GM18867 (cell line): ENCODE measurements around the gene IGF1R.

Experiments
- ATAC-seq: cut with Tn5 transposase; IDR thresholded peaks from one replicate; pipeline ENCODE4 v1.9.1; 2021; ENCODE audit warnings: mild to moderate bottlenecking, moderate library complexity; ENCODE audit not compliant: unreplicated experiment

The IGF1R gene

GRCh38 chr15:98703126-98703685 lies 54.9 kb downstream of the IGF1R start:
- no peak for ATAC-seq

- no peak for ATAC-seq
Measured at GRCh38 chr15:98705070-98705469, 56.7 kb downstream of the IGF1R start.

GRCh38 chr15:98706387-98706786 lies 58.0 kb downstream of the IGF1R start:
- ATAC-seq, result no peak

GRCh38 chr15:98706986-98707385 lies 58.6 kb downstream of the IGF1R start:
- no peak for ATAC-seq

- no peak for ATAC-seq
Measured at GRCh38 chr15:98708037-98708590, 59.8 kb downstream of the IGF1R start.

GRCh38 chr15:98711810-98712209 lies 63.5 kb downstream of the IGF1R start:
- no peak for ATAC-seq

GRCh38 chr15:98712845-98713584 lies 64.7 kb downstream of the IGF1R start:
- no peak for ATAC-seq

- ATAC-seq, result no peak
Measured at GRCh38 chr15:98713585-98714001, 65.3 kb downstream of the IGF1R start.

- no peak for ATAC-seq
Measured at GRCh38 chr15:98714922-98715321, 66.6 kb downstream of the IGF1R start.

GRCh38 chr15:98715401-98715800 lies 67.1 kb downstream of the IGF1R start:
- no peak for ATAC-seq

GRCh38 chr15:98715890-98716443 lies 67.6 kb downstream of the IGF1R start:
- no peak for ATAC-seq

- ATAC-seq, result no peak
Measured at GRCh38 chr15:98717371-98717770, 69.0 kb downstream of the IGF1R start.

- ATAC-seq, result no peak
Measured at GRCh38 chr15:98717942-98718341, 69.6 kb downstream of the IGF1R start.

GRCh38 chr15:98718426-98719136 lies 70.2 kb downstream of the IGF1R start:
- no peak for ATAC-seq

- ATAC-seq, result no peak
Measured at GRCh38 chr15:98719137-98719740, 70.9 kb downstream of the IGF1R start.

GRCh38 chr15:98720031-98720430 lies 71.7 kb downstream of the IGF1R start:
- no peak for ATAC-seq

GRCh38 chr15:98720577-98721565 lies 72.5 kb downstream of the IGF1R start:
- ATAC-seq, result no peak

GRCh38 chr15:98722209-98722608 lies 73.9 kb downstream of the IGF1R start:
- ATAC-seq, result no peak

GRCh38 chr15:98722645-98723044 lies 74.3 kb downstream of the IGF1R start:
- ATAC-seq, result no peak

GRCh38 chr15:98723195-98723594 lies 74.9 kb downstream of the IGF1R start:
- no peak for ATAC-seq
